ENCODE results near the gene GPR158. TPM values are rescaled to one million over a fixed set of nuclear protein-coding genes. Genes with fewer than 3 reads are reported as not detected.

GPR158 gene
- total RNA-seq, 1 donor = 0.18 TPM

- TF ChIP-seq CTCF (IDR thresholded peaks at IDR 0.05; ENCODE audit: insufficient read depth, low read length) = no peak
- no peak overlapping the region for H3K4me3 ChIP-seq (ENCODE audit: low read depth, low read length)
- DNase-seq (ENCODE audit: low read depth) = no peak
Observed at GRCh38 chr10:25508112-25508815, 333.5 kb downstream of the GPR158 start.

GRCh38 chr10:25509151-25509550 lies 334.4 kb downstream of the GPR158 start:
- no peak overlapping the region for H3K4me3 ChIP-seq (ENCODE audit: low read depth, low read length)
- DNase-seq (ENCODE audit: low read depth) = no peak
- no peak for TF ChIP-seq CTCF (IDR thresholded peaks at IDR 0.05; ENCODE audit: insufficient read depth, low read length)

- H3K4me3 ChIP-seq (ENCODE audit: low read depth, low read length) = no peak overlapping the region
- no peak for TF ChIP-seq CTCF (IDR thresholded peaks at IDR 0.05; ENCODE audit: insufficient read depth, low read length)
- DNase-seq (ENCODE audit: low read depth) = peak; percentile 13
Observed at GRCh38 chr10:25522294-25522693, 347.5 kb downstream of the GPR158 start.

- H3K4me3 ChIP-seq (ENCODE audit: low read depth, low read length) = no peak overlapping the region
- TF ChIP-seq CTCF (IDR thresholded peaks at IDR 0.05; ENCODE audit: insufficient read depth, low read length) = peak; percentile 5
- peak; percentile 6 for DNase-seq (ENCODE audit: low read depth)
Observed at GRCh38 chr10:25522946-25523608, 348.3 kb downstream of the GPR158 start.

GRCh38 chr10:25530306-25530705 lies 355.5 kb downstream of the GPR158 start:
- TF ChIP-seq CTCF (IDR thresholded peaks at IDR 0.05; ENCODE audit: insufficient read depth, low read length) = no peak
- no peak for DNase-seq (ENCODE audit: low read depth)
- H3K4me3 ChIP-seq (ENCODE audit: low read depth, low read length) = no peak overlapping the region

GRCh38 chr10:25531457-25532061 lies 356.8 kb downstream of the GPR158 start:
- no peak for TF ChIP-seq CTCF (IDR thresholded peaks at IDR 0.05; ENCODE audit: insufficient read depth, low read length)
- H3K4me3 ChIP-seq (ENCODE audit: low read depth, low read length) = no peak overlapping the region
- DNase-seq (ENCODE audit: low read depth) = no peak
